Measurements from ENCODE around the gene CD55.

DNA sequence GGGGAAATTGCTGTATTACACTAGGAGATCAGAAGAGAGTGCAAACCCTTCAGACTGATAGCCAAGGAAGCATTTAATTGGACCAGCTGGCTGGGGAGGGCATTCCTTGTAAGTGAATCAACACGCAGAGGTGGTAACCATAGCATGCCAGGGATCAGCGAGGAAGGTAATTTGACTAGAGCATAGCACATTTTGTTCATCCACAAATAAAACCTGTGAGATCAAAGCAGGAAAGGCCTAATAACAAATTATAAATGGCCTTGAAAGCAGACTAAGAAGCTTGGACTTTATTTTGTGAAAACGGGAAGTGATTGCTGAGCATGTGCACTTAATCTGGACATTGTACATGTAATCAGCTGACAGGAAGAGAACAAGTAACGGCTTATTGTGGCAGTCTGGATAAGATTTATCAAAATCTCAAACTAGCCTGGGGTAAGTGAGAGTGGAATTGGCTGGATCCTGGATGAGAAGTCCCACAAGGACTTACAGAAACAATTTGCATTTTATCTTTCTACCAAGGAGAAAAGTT lies 11.7 kb upstream of the CD55 start:
- TF ChIP-seq TARDBP (IDR thresholded peaks at IDR 0.05) (no peak), ARNT (IDR thresholded peaks at IDR 0.05) (no peak), FOXA1 (IDR thresholded peaks at IDR 0.05) (no peak), CTBP1 (IDR thresholded peaks at IDR 0.05; ENCODE audit: borderline replicate concordance) (no peak), FOXM1 (IDR thresholded peaks at IDR 0.05; ENCODE audit: borderline replicate concordance) (no peak), PKNOX1 (IDR thresholded peaks at IDR 0.05) (no peak), SUZ12 (IDR thresholded peaks at IDR 0.05) (no peak), BHLHE40 (IDR thresholded peaks at IDR 0.05; ENCODE audit: borderline replicate concordance) (no peak), FOXK2 (IDR thresholded peaks at IDR 0.05) (no peak), ELF4 (IDR thresholded peaks at IDR 0.05) (no peak), ZNF384 (IDR thresholded peaks at IDR 0.05) (no peak)
